Stimulated activated CD4-positive, alpha-beta T cell treated with anti-CD3 and anti-CD28 coated beads, Interleukin-12 subunit alpha, Interleukin-12 subunit beta, amount 100 ng/mL, for 48 hours (primary cell): ENCODE measurements around the gene HAS3.
"Not testable (repeated sequence)": the region's sequence is repeated elsewhere in the genome, so short reads cannot be mapped to it uniquely, and the experiment has no call there.

Source experiments
- DNase-seq, 3 donors: peaks; one replicate each; pipeline ENCODE4 v3.0.0-alpha.2; 2020; ENCODE audit warnings: low read depth in 2 of 3, low spot score in 1 of 3

Gene HAS3

GRCh38 chr16:69105501-69106361 is at the start of gene HAS3:
TSS of gene HAS3 (plus strand) at chr16:69105653. CDS start at chr16:69109396, 3,743 bp downstream.
- DNase-seq = peak in 1 of 3 donors; percentile 27

- DNase-seq = no peak
These were observed 49.5 kb upstream of the HAS3 start for GRCh38 chr16:69055980-69056379.

- DNase-seq = no peak
These were observed 49.0 kb upstream of the HAS3 start for GRCh38 chr16:69056421-69056820.

GRCh38 chr16:69057400-69058378 is 47.8 kb upstream of the HAS3 start:
- DNase-seq = no peak

- not testable (repeated sequence) for DNase-seq
These were observed 42.0 kb upstream of the HAS3 start for GRCh38 chr16:69063491-69063890.

GRCh38 chr16:69064124-69064763 is 41.2 kb upstream of the HAS3 start:
- DNase-seq = no peak

GRCh38 chr16:69064764-69065313 is 40.6 kb upstream of the HAS3 start:
- DNase-seq = no peak

- DNase-seq = no peak
These were observed 35.9 kb upstream of the HAS3 start for GRCh38 chr16:69069504-69069903.

- DNase-seq = no peak
These were observed 34.4 kb upstream of the HAS3 start for GRCh38 chr16:69071036-69071435.

GRCh38 chr16:69072640-69072974 is 32.8 kb upstream of the HAS3 start:
- DNase-seq = no peak

- no peak for DNase-seq
These were observed 32.2 kb upstream of the HAS3 start for GRCh38 chr16:69073181-69073702.

- DNase-seq = no peak
These were observed 28.2 kb upstream of the HAS3 start for GRCh38 chr16:69077251-69077650.

- DNase-seq = no peak
These were observed 27.4 kb upstream of the HAS3 start for GRCh38 chr16:69078073-69078472.

- DNase-seq = no peak
These were observed 25.8 kb upstream of the HAS3 start for GRCh38 chr16:69079697-69080096.

GRCh38 chr16:69083306-69083941 is 22.0 kb upstream of the HAS3 start:
- no peak for DNase-seq

- no peak for DNase-seq
These were observed 21.2 kb upstream of the HAS3 start for GRCh38 chr16:69084289-69084688.

GRCh38 chr16:69085032-69085695 is 20.3 kb upstream of the HAS3 start:
- DNase-seq = no peak

GRCh38 chr16:69087161-69087581 is 18.3 kb upstream of the HAS3 start:
- DNase-seq = no peak

- DNase-seq = no peak
These were observed 16.8 kb upstream of the HAS3 start for GRCh38 chr16:69088684-69089083.
